GM19324 (cell line): ENCODE results near the gene PLA2G2C.

ENCODE experiments used
- ATAC-seq: cut with Tn5 transposase; IDR thresholded peaks from one replicate; pipeline ENCODE4 v1.9.1; 2021; ENCODE audit warnings: mild to moderate bottlenecking, moderate library complexity; ENCODE audit not compliant: unreplicated experiment, low FRiP score

The PLA2G2C gene

DNA sequence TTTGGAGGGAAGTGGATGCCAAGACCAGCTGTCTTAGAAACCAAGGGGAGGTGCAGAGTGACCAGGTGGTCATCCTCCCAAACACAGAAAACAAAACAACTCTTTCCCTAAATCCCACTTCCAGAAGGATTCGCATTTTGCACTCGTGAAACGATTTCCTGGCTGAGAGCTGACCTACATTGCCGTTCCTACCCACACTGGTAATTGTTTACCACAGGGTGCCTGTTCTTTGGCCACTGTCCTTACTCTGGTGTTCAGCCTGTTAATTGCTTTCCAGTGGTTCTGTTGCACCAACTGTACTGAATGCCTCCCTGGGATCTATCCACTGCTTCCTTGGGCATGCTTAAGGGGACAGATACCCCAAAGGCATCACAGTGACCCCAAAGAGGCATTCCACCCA is 23.2 kb upstream of the PLA2G2C start:
- no peak for ATAC-seq

DNA sequence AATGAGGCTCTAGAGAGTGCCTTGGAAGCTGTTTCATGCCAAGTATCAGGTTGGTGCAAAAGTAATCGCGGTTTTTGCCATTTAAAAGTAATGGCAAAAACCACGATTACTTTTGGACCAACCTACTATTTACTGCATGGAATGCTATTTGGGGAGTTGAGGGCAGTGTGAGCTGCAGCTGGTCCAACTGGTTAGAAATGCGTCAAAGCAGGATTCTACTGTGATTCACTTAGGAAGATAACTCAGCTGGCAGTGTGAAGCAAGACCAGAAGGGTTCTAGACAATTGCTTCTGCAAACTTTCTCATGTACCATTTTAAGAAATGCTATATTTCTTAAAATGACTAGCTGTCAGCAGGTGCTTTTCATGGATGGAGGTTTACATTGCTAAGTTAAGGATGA is 21.2 kb upstream of the PLA2G2C start:
- ATAC-seq, result no peak

DNA sequence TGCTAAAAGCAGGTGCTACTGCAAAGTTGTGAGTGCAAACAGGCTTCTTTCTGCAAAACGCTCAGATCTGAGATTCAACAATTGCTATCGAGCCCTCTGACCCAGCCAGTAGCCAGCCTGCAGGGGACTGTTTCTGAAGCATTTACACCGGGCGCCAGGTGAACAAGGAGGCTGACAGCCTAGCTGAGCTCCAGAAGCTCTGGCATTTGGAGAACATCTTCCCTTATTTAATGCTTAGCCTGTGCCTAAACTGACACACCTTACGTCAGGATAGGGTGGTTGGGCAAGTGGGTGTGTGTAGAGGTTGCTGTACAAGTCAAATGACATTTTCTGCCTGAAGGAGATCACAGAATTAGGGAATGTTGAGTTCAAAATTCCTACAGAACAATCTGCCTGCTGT is 15.8 kb upstream of the PLA2G2C start:
- ATAC-seq, result no peak

DNA sequence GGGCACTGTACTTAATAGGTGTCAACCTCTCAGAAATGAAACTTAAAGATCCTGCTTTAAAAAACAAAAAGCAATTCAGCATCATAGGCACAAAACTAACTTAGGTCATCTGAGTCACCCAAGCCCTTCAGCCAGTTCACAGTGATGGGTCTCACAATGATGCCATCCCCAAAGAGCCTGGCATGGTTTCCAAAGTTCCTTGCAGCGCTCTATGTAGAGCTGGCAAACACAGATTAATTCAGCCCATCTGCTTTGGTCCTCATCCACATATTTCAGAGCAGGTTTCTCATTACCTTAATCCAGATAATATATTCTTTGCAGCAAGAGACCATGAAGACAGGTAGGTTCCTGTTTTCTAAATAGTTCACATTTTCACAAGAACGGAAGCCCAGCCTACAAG is 14.6 kb upstream of the PLA2G2C start:
- ATAC-seq, result no peak

DNA sequence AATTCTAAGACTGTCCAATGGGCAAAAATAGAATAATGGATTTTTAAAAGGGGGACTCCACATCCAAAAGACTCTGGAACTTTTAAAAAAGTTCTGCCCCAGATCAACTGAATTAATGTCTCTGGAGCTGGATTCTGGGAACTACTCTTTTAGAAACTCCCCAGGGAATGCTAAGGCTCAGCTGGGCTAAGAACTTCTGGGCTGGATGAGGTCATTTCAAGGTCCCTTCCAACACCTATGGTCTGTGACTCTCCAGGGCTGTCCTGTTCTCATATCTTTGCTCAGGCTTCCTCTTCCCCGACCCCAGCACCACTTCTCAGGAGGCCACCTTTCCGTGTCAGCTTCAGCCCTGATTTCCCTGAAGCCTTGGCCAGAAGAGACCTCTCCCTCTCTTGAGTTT is 13.5 kb upstream of the PLA2G2C start:
- ATAC-seq, result no peak

DNA sequence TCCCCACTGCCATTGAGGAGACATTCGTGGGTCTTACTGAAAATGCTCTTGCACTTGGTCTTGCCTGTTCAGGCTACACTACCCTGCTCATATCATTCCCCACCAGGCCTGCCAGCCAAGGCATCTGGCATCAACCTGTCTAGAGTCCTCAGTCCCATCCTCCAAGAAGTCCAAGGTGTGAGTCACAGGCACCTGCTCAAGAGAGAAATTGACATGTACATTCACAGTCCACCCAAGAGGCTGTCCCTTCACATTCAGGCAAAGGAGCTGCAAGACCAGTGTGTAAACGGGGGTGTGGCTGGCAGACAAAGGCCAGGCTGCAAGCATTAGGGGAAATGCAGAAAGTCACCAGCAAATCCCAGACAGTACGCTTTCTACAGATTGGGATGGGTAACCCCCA is 13.1 kb upstream of the PLA2G2C start:
- ATAC-seq, result no peak

DNA sequence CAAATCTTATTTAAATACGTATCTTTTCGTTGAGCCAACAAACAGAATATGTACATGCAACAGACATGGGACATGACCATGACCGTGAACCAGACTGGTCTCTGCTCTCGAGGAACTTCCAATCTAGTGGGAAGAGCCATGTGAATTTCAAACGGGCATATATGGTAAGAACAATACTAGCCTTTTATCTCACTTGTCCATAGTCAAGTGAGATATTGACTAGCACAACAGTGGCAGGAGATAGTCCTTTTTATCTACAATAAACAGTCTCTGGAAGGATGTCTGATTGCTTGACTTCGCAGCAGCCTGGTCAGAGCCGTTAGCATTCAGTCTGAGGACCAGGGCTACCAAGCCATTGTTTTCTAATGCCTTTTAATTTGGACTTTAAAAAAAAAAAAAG is 12.6 kb upstream of the PLA2G2C start:
- no peak for ATAC-seq

DNA sequence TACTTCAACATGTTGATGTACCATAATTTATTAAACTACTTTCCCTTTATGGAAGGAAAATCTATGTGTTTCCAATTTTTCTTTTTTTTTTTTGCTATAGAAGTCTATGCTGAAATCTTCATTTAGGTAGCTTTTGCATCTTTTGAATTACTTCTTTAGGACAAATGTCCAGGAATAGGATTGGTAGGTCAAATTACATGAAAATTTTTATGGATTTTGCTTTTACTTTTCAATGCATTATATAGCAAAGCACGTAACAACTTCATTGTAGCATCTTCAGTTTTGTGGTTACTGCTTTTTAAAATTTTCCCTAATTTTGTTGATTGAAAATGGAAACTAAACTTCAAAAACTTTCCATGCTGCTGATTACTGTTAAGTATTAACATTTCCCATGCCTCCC is 12.0 kb upstream of the PLA2G2C start:
- ATAC-seq, result no peak

DNA sequence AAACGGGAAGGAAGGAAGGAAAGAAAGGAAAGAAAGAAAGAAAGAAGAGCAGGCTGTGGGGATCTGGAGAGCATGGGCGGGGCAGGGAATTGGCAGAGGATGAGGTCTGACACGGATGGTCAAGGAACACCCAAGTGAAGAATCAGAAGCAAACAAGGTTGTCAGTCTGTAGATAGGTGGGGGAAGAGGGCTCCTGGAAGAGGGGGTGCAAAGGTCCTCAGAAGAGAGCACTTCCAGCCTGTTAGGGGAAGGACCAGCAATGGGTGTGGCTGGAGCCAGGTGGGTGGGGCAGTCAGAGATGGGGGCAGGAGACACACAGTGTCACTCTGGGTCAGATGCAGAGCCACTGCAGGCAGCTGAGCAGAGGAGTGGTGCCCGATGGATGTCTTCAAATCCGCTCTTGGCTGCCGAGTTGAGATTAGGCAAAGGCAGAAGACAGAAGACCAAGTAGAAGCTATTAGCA is 11.0 kb upstream of the PLA2G2C start:
- no peak for ATAC-seq

DNA sequence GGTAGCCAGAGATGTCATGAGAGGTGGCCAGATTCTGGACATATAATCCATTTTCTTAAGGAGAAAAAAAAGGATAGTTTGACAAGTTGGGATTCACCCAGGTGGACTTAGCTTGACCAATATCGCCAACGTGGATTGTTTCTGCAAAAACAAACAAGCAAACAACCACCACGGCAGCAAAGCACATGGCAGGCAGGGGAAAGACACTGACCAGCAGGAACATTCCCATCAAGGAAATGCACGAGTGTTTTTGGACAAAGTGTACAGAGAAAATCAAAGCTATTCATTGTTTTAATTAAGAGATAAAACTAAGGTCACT is 9.1 kb upstream of the PLA2G2C start:
- no peak for ATAC-seq

DNA sequence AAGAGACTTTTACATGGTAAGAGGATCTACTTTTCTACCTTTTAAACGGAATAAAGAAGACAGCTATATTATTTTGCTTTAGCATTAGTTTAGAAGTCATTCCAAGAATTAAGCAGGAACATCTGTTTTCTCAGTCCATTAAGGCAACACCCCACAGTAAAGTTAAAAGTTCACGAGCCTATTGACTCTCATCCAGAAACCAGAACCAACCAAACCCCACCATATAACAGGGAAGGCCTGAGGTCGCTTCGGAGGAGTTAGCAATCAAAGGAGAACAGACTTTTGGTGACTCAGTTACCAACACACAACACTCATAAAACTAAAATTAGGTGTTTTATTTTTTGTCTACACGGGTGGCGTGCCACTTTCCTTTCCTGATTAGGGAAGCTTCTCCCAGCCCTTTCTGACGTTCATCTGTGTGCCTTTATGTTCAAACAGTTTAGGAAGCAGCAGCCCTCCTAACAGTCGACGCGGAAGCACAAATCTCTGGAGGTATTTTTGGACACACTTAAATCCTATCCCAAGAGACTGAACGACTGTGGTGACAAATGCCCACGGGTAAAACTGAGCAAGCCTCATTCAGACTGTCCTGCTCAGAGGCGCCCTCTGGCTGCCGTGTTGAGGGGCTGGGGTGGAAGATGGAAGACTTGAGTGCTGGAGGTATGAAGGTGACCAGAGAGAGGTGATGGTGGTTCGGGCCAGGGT is 8.6 kb upstream of the PLA2G2C start:
- no peak for ATAC-seq

DNA sequence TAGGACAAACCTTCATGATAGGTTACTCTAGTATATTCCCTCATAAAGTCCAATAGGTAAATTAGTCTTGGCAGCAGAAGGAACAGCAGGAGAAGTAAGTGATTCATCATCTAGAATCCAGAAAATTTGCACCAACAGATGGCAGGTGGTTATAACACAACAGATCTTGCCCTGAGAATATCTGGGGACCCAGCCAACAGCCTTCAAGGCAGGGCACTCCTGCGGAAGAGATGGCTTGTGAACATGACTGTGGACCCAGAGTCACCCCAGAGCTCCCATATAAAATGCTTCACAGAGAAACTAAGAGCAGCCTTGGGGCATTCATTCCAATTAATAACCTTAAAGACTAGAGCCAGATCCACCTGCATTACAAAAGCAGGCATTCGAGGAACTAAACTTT is 7.9 kb upstream of the PLA2G2C start:
- no peak for ATAC-seq

DNA sequence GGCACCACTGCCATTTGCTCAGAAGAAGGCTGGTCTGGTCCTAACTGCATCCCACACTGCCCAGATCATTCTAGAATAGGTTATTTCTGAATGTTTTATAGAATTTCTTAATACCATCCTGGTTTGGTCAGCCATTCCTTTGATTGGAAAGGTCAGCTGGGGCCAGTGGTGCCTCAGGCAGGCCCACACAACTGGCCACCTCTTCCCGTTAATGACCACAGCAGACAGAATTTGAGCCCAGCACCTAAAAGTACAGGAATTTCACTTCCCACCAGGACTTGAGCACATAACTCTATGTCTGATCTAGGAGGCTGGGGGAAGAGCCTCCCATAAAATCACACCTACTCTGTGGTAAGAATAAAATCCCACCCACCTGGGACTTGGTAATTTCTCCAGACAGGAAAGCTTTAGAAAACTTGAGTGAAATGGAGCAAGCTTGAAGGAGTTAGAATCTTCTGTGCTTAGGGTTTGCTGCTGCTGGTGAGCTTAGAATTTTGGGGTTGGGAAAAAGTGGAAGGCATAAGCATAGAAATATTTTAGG is 6.6 kb upstream of the PLA2G2C start:
- ATAC-seq, result no peak

DNA sequence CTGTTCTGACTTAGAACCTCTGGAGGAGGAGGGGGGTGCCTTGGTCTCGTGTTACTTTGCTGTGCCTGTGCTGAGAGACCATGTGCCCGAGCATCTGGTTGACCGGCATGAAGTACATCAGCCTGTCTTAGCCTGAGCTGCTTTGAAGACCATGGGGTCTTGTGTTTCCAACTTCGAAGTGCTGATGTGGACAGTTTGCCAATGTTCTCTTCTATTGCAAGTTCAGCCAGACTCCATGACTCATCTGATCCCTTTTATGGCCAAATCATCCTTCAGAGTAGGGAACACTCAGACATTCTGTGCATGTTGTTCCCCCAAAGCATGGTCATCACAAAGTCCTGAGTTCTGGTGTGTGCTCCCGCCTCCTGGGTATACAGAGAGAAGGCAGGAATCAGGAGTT is 6.0 kb upstream of the PLA2G2C start:
- no peak for ATAC-seq

DNA sequence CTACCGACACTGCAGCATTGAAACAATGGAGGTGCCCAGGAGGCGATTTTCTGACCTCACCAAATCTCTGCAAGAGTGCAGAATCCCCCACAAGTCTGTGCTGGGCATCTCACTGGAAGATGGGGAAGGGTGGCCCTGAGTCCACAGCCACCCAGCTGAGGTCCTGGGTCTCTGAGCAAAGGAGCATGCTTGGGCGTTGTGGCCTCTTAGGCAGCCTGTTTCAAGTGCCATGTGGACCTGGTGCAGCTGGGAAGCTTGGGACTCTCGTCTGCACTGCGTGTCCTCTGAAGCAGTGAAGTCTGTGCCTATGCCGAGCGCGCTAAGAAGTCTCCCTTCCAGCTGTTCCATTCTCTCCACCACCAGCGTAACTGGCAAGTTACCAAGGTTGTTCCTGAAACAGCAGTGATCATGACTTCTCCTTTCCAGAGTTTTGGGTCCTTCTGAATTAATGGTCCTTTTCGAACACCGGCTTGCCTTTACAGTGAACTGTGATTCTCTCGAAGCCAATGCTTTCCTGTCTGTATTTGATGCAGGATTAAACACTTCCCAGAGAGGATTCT is 5.0 kb upstream of the PLA2G2C start:
- ATAC-seq, result no peak

DNA sequence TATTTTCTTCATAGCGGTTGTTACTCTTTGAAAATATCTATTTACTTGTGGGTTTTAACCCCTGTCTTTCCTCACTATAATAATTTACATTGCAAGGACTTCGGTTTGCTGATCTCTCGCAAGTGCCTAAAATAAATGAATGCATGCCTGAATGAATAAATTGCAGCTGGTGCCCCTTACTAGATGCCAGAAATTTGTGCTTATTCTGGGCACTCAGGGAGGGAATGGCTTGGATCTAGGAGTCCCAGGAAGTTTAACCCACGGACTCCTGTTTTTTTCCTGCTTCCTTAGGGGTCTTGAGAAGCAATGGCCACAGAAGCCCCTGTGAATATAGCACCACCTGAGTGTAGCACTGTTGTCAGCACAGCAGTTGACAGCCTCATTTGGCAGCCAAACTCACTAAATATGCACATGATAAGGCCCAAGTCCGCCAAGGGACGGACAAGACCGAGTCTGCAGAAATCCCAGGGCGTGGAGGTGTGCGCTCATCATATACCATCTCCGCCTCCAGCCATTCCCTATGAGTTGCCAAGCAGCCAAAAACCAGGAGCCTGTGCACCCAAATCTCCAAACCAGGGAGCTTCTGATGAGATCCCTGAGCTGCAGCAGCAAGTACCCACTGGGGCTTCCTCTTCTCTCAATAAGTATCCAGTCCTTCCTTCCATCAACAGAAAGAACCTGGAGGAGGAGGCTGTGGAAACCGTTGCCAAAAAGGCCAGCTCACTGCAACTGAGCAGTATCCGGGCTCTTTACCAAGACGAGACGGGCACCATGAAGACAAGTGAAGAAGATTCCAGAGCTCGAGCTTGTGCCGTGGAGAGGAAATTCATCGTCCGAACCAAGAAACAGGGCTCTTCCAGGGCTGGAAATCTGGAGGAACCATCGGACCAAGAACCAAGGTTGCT is 4.2 kb upstream of the PLA2G2C start:
- no peak for ATAC-seq

DNA sequence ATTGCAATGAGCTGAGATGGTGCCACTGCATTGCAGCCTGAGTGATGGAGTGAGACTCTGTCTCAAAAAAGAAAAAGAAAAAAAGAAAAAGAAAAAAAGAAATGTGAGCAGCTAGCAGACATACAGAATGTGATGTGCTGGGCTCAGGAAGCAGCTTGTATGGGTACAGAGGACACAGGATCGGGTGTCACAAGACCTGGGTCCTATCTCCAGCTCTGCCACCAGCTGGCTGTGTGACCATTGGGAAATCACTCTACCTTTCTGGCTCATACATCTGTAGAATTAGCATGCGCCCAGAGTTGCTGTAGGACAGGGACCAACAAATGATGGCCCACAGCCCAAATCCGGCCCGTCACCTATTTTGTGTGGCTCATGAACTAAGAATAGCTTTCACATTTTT is 3.3 kb upstream of the PLA2G2C start:
- ATAC-seq, result no peak

DNA sequence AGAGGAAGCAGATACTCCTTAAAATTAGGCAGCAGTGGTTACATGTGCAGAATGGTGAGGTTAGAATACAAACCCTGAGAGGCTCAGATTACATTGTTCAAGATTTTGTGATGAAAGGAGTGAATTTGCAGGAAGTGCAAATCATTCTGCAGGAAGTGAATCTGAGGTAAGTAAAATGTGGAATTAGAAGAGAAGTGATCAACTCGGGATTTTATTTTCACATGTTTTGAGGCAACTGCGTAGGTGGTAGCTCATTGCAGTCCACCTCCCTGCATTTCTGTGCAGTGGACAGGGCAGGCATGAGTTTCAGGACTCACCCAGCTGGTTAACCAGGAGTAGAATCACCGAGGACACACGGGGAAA is 2.1 kb upstream of the PLA2G2C start:
- ATAC-seq, result no peak

DNA sequence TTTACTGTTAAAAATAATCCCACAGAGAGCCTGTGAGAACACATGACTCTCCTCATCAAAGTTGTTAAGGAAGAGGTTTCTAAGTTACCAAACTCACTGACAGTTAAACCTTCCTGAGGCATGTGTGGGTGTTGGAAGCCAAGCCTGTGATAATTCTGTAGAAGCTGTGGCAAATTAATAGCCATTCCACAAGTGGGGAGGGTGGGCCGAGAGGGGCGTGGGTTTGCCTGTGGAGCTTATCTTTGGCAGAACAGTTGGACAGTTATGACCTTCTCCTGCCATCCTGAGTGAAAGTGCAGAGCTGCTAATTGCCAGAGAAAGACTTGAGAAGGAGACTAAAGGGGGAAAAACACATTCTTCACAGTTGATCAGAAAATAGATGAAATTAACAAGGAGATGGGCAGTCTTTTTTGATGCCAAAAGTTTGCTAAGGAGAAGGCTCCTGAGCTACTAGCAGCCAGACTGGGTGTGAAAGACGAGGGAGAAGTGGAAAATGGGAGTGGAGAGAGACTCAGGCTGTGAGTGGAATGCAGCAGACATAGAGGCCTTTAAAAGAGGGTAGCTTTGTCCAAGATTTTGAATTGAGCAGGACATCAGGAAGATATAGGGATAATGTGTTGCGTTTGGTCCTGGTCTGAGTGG is 1.6 kb upstream of the PLA2G2C start:
- ATAC-seq, result no peak

DNA sequence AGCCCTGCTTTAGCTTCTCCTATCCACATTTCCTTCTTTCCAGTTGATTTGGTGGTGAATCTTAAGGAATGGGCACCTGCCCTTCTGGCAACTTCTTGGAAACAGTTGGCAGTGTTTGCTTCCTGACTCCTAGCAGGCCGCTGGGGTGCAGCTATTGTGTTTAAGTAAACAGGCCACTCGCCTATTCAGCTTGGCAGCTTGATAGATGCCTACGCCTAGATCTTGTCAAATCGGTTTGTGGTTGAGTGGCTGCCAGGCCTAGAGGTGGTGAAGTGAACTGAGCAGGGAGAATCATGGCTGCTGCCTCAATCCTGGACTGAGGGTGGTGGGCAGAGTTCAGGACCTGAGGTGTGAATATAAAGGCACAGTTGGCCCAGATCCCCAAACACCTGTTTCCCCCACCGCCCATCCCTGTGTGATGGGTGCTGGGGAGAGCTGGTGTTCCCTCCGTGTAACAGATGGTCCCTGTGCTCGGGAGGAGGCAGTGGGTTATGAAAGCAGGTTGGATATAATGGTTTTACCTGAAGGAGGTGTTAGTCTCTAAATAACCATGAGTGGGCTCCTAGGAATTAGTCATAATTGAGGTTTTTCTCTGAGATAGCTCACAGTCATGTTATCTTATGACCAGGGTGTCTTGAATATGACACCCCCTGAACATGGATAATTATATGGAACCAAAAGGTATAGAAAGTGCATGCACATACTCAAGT is 940 bp upstream of the PLA2G2C start:
- no peak for ATAC-seq
